OCI-LY1 (cell line): ENCODE results near the gene TLK1.

Experiments
- CTCF ChIP-seq: fragments of 200-600 bp; sonication (generic), shearing (Covaris generic); IDR thresholded peaks from 2 replicates; pipeline ENCODE4 v1.5.1; 2017; ENCODE audit warnings: mild to moderate bottlenecking, antibody characterized with exemption, low read length, moderate library complexity, mixed read lengths
- EZH2 ChIP-seq: fragments of 200-600 bp; sonication (generic), shearing (Covaris generic); IDR thresholded peaks from 2 replicates; pipeline ENCODE4 v1.8.0; 2017; ENCODE audit warnings: borderline replicate concordance, mixed run types, mild to moderate bottlenecking, antibody characterized with exemption, low read length, moderate library complexity, mixed read lengths

- no peak for TF ChIP-seq CTCF
- TF ChIP-seq EZH2, result no peak
These were observed 3.6 kb downstream of the TLK1 start for GRCh38 chr2:171157109-171157500.
